ENCODE measurements around the gene RPP25. TPM values are rescaled to one million over a fixed set of nuclear protein-coding genes. Genes with fewer than 3 reads are reported as not detected.

The RPP25 gene
- polyA plus RNA-seq, 3 donors, result 1.7 to 6.7 (median 6.5) TPM

DNA sequence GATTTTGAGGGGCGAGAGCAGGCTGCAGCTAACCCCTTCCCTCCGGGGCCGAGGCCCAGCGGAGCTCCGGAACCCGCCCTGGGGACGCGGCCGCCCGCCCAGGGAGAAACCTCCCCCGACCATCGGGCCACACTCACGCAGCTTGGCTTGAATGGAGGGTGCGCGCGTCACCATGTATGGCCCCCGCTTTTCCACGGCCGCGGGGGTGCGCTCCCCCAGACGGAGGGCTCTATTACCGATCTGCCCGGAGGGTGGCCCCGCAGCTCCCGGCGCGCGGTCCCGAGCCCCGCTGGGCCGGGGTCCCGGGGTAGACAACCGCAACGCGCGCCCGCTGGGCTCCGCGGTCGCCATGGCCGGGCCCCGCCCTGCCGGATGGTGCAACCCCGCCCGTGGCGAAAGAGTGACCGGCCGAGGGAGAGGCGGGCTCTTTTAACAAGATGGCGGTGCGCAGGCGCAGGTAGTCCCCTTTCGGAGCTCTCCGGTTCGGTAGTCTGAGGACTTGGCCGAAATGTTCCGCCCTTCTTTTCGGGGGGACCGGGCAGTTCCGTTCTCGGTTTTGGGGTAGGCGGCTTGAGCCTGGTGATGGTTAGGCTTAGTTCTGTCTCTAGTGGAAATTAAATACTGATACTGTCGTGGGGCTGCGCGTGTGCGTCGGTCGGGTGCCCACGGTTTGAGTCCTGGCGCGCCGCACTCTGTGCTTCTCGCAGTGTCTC lies 50.0 kb downstream of the RPP25 start, which contains the start of gene FAM219B:
Gene FAM219B (minus strand): TSS at position 402 of the 713 bp plus-strand sequence. CDS start 51 bp downstream, at position 351.
- Mint-ChIP-seq H3K4me3 (peak within 1 kb of the TSS; percentile 96 to 97), H3K9me3 (peaks cover 0 to 2% (median 0%) of the 10 kb centered on the region in 7 donors), H3K4me1 (peaks cover 37% of the 10 kb centered on the region), H3K36me3 (peaks cover 32 to 42% of the 10 kb centered on the region in 2 donors), H3K27ac (peak within 1 kb of the TSS; percentile 92 to 96 (median 94)), H3K27me3 (ENCODE audit: low read depth in 3 of 3) (peaks cover 0 to 3% (median 0%) of the 10 kb centered on the region in 3 donors)
- H3K4me3 ChIP-seq (replicated peaks in 1 of 3; ENCODE audit: low read depth in 2 of 3, low read length in 3 of 3), result peak within 1 kb of the TSS; percentile 62 to 95 (median 95)
- intact Hi-C loops (cut with micrococcal nuclease), result loop anchor here (2.0 to 10.0 kb wide), 2 partner anchors 32 to 62 kb away; partner anchors contain the start of genes ULK3 (in 2 of the 2) and COX5A (in 1 of the 2)
- peaks cover 10 to 37% of the 10 kb centered on the region in 2 donors for H3K36me3 ChIP-seq (replicated peaks in 1 of 2; ENCODE audit: control insufficient read depth in 1 of 2, insufficient read depth in 2 of 2, low read length in 2 of 2)
- H3K79me2 ChIP-seq (ENCODE audit: insufficient read depth, low read length), result peaks cover 23% of the 10 kb centered on the region
- peak; percentile 82 to 95 (median 88) for DNase-seq
- peak within 1 kb of the TSS; percentile 97 for H2AFZ ChIP-seq (ENCODE audit: insufficient read depth, low read depth, low read length, poor library complexity, severe bottlenecking)
- WGBS (ENCODE audit: insufficient coverage), result under 1% methylated on average over 68 of the region's 74 CpGs
- TF ChIP-seq CTCF (IDR thresholded peaks at IDR 0.05), result no peak
- H3K27me3 ChIP-seq (ENCODE audit: control insufficient read depth in 2 of 2, insufficient read depth in 2 of 2, low read length in 2 of 2), result no peaks in the 10 kb centered on the region
- H3K4me1 ChIP-seq (ENCODE audit: control insufficient read depth in 1 of 2, insufficient read depth in 2 of 2, low read length in 2 of 2), result peaks cover 29 to 34% of the 10 kb centered on the region in 2 donors
- peak within 1 kb of the TSS; percentile 85 for H3K4me2 ChIP-seq (replicated peaks; ENCODE audit: extremely low read depth, low read length, poor library complexity, severe bottlenecking)
- H3K9ac ChIP-seq (ENCODE audit: insufficient read depth, low read length, poor library complexity, severe bottlenecking), result peak within 1 kb of the TSS; percentile 94
- peaks cover 8% of the 10 kb centered on the region for H4K20me1 ChIP-seq (ENCODE audit: insufficient read depth, low read length)
- H3K27ac ChIP-seq (ENCODE audit: low read depth in 1 of 2, low read length in 2 of 2), result peak within 1 kb of the TSS; percentile 62 to 90
- H3K9me3 ChIP-seq (replicated peaks in 1 of 2; ENCODE audit: control insufficient read depth in 1 of 2, insufficient read depth in 1 of 2, low read length in 2 of 2), result no peaks in the 10 kb centered on the region

DNA sequence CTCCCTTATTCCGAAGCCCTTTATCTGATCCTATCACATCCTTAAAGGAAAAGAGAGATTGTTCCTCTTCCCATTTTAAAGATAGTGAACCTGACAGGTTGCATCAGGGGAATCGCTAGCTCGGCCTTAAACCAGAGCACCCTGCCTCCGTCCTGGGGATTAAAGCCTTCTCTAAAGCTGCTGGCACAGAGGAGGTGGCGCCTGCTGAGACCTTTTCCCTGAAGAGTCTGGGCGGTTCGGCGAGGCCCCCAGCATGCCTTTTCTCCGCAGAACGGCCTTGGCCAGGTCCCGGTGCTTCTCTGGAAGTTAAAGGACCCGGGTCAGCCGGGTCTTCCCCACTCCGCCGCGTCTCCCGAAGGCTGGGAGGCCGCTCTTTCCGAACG lies 50.5 kb downstream of the RPP25 start:
- H3K27ac ChIP-seq (ENCODE audit: low read depth in 1 of 2, low read length in 2 of 2), result peak overlapping the region; percentile 62 to 90
- DNase-seq, result no peak
- H3K9me3 ChIP-seq (replicated peaks in 1 of 2; ENCODE audit: control insufficient read depth in 1 of 2, insufficient read depth in 1 of 2, low read length in 2 of 2), result no peaks in the 10 kb centered on the region
- WGBS (ENCODE audit: insufficient coverage), result 1% methylated on average over 19 of the region's 20 CpGs
- no peak for TF ChIP-seq CTCF (IDR thresholded peaks at IDR 0.05)
- H3K4me2 ChIP-seq (replicated peaks; ENCODE audit: extremely low read depth, low read length, poor library complexity, severe bottlenecking), result peak overlapping the region; percentile 85
- peaks cover 31 to 38% of the 10 kb centered on the region in 2 donors for H3K4me1 ChIP-seq (ENCODE audit: control insufficient read depth in 1 of 2, insufficient read depth in 2 of 2, low read length in 2 of 2)
- Mint-ChIP-seq H3K9me3 (peaks cover 0 to 2% (median 0%) of the 10 kb centered on the region in 7 donors), H3K36me3 (peaks cover 28 to 38% of the 10 kb centered on the region in 2 donors), H3K4me3 (peak overlapping the region; percentile 96 to 97), H3K27me3 (ENCODE audit: low read depth in 3 of 3) (peaks cover 0 to 3% (median 0%) of the 10 kb centered on the region in 3 donors), H3K27ac (peak overlapping the region; percentile 37 to 93 (median 84)), H3K4me1 (peaks cover 39% of the 10 kb centered on the region)
- peak overlapping the region; percentile 97 for H2AFZ ChIP-seq (ENCODE audit: insufficient read depth, low read depth, low read length, poor library complexity, severe bottlenecking)
- intact Hi-C loops (cut with micrococcal nuclease), result loop anchor here (2.0 to 10.0 kb wide), 2 partner anchors 33 to 61 kb away; partner anchors contain the start of genes ULK3 (in 2 of the 2) and COX5A (in 1 of the 2)
- no peaks in the 10 kb centered on the region for H3K27me3 ChIP-seq (ENCODE audit: control insufficient read depth in 2 of 2, insufficient read depth in 2 of 2, low read length in 2 of 2)
- H3K36me3 ChIP-seq (replicated peaks in 1 of 2; ENCODE audit: control insufficient read depth in 1 of 2, insufficient read depth in 2 of 2, low read length in 2 of 2), result peaks cover 10 to 37% of the 10 kb centered on the region in 2 donors
- peaks cover 23% of the 10 kb centered on the region for H3K79me2 ChIP-seq (ENCODE audit: insufficient read depth, low read length)
- peaks cover 12% of the 10 kb centered on the region for H4K20me1 ChIP-seq (ENCODE audit: insufficient read depth, low read length)
- H3K9ac ChIP-seq (ENCODE audit: insufficient read depth, low read length, poor library complexity, severe bottlenecking), result peak overlapping the region; percentile 94
- H3K4me3 ChIP-seq (replicated peaks in 1 of 3; ENCODE audit: low read depth in 2 of 3, low read length in 3 of 3), result peak overlapping the region; percentile 62 to 95 (median 95)

Small RNA genes lying within 50 kb of the gene (small RNA-seq; reads per million reads assigned to genes)
- gene RF00019 (ENCODE audit: insufficient read length, low read depth), result not detected

Other genes starting within 250 kb of the RPP25 start
- under 1 TPM in 1 of 3 donors, not detected in 2; 0.16 TPM for gene CYP1A1, start 231.2 kb downstream of the RPP25 start, polyA plus RNA-seq
- gene CYP1A2, start 207.9 kb downstream of the RPP25 start, polyA plus RNA-seq, result not detected
- 100 to 1,000 TPM in 2 of 3 donors, 10 to 100 TPM in 1; 79.0 to 426 (median 106) TPM for gene CSK, start 174.7 kb downstream of the RPP25 start, polyA plus RNA-seq
- gene LMAN1L, start 143.9 kb downstream of the RPP25 start, polyA plus RNA-seq, result under 1 TPM in 1 of 3 donors, not detected in 2; 0.08 TPM
- gene CPLX3, start 130.1 kb downstream of the RPP25 start, polyA plus RNA-seq, result under 1 TPM in 1 of 3 donors, not detected in 2; 0.12 TPM
- gene ULK3, start 113.6 kb downstream of the RPP25 start, polyA plus RNA-seq, result 10 to 100 TPM in 2 of 3 donors, 1 to 10 TPM in 1; 9.4 to 58.7 (median 16.0) TPM
- 100 to 1,000 TPM; 124 to 158 (median 124) TPM for gene SCAMP2, start 83.4 kb downstream of the RPP25 start, polyA plus RNA-seq
- gene MPI, start 66.7 kb downstream of the RPP25 start, polyA plus RNA-seq, result 10 to 100 TPM; 19.2 to 19.9 (median 19.7) TPM
- 10 to 100 TPM; 11.7 to 53.9 (median 17.1) TPM for gene FAM219B, start 49.9 kb downstream of the RPP25 start, polyA plus RNA-seq
- gene COX5A, start 18.7 kb downstream of the RPP25 start, polyA plus RNA-seq, result 100 to 1,000 TPM; 127 to 498 (median 434) TPM
- gene SCAMP5, start 38.8 kb upstream of the RPP25 start, polyA plus RNA-seq, result under 1 TPM in 2 of 3 donors, not detected in 1; 0.08 to 0.32 TPM
- 10 to 100 TPM; 14.2 to 33.7 (median 18.7) TPM for gene PPCDC, start 66.8 kb upstream of the RPP25 start, polyA plus RNA-seq
- gene C15orf39, start 245.1 kb upstream of the RPP25 start, polyA plus RNA-seq, result 10 to 100 TPM in 2 of 3 donors, 1 to 10 TPM in 1; 8.9 to 80.7 (median 18.2) TPM

Data from CD14-positive monocyte (primary cell).